ENCODE results near the gene GPATCH8.

GPATCH8 gene

DNA sequence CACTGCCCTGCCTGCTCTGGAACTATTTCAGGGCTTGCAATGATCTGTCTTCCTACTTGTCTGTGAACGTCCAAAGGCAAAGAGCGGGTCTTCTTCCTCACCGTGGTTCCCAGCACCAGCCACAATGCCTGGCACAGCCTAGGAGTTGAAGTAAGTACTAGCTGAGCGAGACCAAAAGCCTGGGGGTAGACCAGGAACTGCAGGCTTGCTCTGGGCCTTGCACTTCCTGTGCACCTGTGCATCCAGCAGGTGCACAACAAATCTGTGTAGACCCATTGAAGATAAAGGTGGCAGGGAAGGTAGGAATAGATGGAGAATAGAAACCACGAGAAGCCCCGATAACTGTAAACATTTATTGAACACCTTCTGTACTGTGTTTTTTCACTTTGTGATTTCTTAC lies 144.2 kb downstream of the GPATCH8 start:
- DNase-seq (ENCODE audit: low spot score), result no peak
- TF ChIP-seq, protein P1, sequence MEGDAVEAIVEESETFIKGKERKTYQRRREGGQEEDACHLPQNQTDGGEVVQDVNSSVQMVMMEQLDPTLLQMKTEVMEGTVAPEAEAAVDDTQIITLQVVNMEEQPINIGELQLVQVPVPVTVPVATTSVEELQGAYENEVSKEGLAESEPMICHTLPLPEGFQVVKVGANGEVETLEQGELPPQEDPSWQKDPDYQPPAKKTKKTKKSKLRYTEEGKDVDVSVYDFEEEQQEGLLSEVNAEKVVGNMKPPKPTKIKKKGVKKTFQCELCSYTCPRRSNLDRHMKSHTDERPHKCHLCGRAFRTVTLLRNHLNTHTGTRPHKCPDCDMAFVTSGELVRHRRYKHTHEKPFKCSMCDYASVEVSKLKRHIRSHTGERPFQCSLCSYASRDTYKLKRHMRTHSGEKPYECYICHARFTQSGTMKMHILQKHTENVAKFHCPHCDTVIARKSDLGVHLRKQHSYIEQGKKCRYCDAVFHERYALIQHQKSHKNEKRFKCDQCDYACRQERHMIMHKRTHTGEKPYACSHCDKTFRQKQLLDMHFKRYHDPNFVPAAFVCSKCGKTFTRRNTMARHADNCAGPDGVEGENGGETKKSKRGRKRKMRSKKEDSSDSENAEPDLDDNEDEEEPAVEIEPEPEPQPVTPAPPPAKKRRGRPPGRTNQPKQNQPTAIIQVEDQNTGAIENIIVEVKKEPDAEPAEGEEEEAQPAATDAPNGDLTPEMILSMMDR (IDR thresholded peaks at IDR 0.05; ENCODE audit: borderline replicate concordance, control extremely low read depth, extremely low read depth, insufficient read depth, missing control alignments), result no peak
- in situ Hi-C loops (cut with MboI; ENCODE audit: low sequenced_read_pairs, unreplicated experiment), result no loop called here

- in situ Hi-C loops (cut with MboI; ENCODE audit: low sequenced_read_pairs, unreplicated experiment), result no loop called here
- DNase-seq (ENCODE audit: low spot score), result no peak
- TF ChIP-seq, protein P1 (IDR thresholded peaks at IDR 0.05; ENCODE audit: borderline replicate concordance, control extremely low read depth, extremely low read depth, insufficient read depth, missing control alignments), result no peak
These were observed 145.1 kb downstream of the GPATCH8 start for GRCh38 chr17:44358066-44358465.

- TF ChIP-seq, protein P1 (IDR thresholded peaks at IDR 0.05; ENCODE audit: borderline replicate concordance, control extremely low read depth, extremely low read depth, insufficient read depth, missing control alignments), result no peak
- in situ Hi-C loops (cut with MboI; ENCODE audit: low sequenced_read_pairs, unreplicated experiment), result no loop called here
These were observed 147.0 kb downstream of the GPATCH8 start for GRCh38 chr17:44356241-44356640.

GRCh38 chr17:44355642-44356099 lies 147.5 kb downstream of the GPATCH8 start:
- in situ Hi-C loops (cut with MboI; ENCODE audit: low sequenced_read_pairs, unreplicated experiment), result no loop called here

More at GRCh38 chr17:44356241-44356640, 147.0 kb downstream of the GPATCH8 start:
- DNase-seq (ENCODE audit: low spot score), result no peak

DNA sequence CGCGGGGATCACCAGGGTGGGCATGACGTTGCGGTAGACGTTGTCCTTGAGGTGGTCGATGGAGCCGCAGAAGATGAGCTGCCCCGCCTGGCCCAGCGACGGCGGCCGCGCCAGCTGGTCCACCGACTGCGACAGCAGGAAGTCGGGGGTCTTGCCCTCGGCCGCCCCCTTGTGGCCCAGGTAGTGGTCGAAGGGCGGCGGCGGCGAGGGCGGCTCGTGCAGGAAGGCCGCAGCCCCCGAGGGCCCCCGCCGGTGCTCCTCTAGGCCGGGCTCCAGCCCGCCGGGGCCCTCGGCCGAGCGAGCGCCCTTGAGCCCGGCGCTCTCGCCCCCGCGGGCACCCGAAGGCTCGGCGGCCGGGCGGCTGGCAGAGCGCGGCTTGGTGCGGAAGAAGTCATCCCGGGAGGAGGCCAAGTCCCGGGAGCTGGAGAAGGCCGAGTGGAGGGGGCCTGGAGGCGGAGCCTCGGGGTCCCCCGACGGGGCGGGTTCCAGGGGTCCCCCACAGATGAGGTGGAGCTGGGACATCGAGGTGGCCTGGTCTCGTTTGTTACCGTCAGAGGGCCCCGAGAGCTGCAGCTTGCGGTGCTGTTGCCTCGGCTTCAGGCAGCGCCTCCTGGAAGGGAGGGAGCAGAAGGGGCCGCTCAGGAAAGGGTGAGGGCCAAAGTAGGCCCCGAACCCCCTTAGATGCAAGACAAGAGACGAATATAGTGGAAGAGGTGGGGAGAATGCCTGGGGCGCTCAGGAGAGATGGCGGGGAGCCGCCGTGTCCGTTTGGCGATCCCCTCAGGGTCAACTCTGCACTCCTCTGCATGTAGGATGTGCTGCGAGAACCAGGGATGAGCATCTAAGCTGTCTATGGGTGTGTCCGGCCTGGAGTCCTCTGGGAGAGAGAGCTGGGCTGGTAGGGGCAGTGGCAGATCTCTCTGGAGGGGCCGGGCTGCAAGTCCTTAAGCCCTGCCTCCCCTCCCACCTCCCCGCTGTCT lies 148.3 kb downstream of the GPATCH8 start:
- in situ Hi-C loops (cut with MboI; ENCODE audit: low sequenced_read_pairs, unreplicated experiment), result no loop called here
- DNase-seq (ENCODE audit: low spot score), result peak; percentile 83
- TF ChIP-seq, protein P1 (IDR thresholded peaks at IDR 0.05; ENCODE audit: borderline replicate concordance, control extremely low read depth, extremely low read depth, insufficient read depth, missing control alignments), result peak; percentile 70

More at GRCh38 chr17:44355642-44356099, 147.5 kb downstream of the GPATCH8 start:
- TF ChIP-seq, protein P1 (IDR thresholded peaks at IDR 0.05; ENCODE audit: borderline replicate concordance, control extremely low read depth, extremely low read depth, insufficient read depth, missing control alignments), result no peak
- no peak for DNase-seq (ENCODE audit: low spot score)

GRCh38 chr17:44353672-44354331 lies 149.4 kb downstream of the GPATCH8 start:
- TF ChIP-seq, protein P1 (IDR thresholded peaks at IDR 0.05; ENCODE audit: borderline replicate concordance, control extremely low read depth, extremely low read depth, insufficient read depth, missing control alignments), result no peak
- peak; percentile 68 for DNase-seq (ENCODE audit: low spot score)
- in situ Hi-C loops (cut with MboI; ENCODE audit: low sequenced_read_pairs, unreplicated experiment), result no loop called here
